ENCODE measurements around the gene SLC49A4. TPM values are rescaled to one million over a fixed set of nuclear protein-coding genes. Genes with fewer than 3 reads are reported as not detected.

The SLC49A4 gene
- total RNA-seq, 2 donors from 2014 or later, result 2.9 to 3.5 TPM

DNA sequence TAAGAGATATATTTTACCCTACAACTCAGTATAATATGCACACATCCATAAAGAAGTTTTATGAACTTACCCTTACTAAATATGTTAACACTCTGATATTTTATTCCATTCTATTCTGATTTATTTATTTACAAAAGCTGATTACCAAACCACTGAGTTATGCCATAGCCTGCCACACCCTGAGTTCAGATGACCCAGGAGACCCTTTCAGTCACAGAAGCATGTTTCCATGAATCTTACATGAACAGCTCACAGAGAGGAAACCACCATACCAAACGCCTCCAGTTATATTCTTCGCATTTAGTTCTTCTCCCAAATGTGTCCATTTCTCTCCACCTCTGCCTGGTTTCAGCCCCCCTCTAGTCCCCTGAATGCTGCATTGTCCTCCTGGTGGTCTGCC is 129.2 kb downstream of the SLC49A4 start:
- Mint-ChIP-seq H3K4me1 (ENCODE audit: low read depth) (no peaks in the 10 kb centered on the region), H3K4me3 (no peak overlapping the region), H3K9me3 (no peaks in the 10 kb centered on the region), H3K27me3 (ENCODE audit: low read depth) (peaks cover 19% of the 10 kb centered on the region), H3K36me3 (ENCODE audit: insufficient read depth in 2 of 2) (no peaks in the 10 kb centered on the region), H3K27ac (no peak overlapping the region)
- no peak for ATAC-seq (replicated peaks in 1 of 2)
- no peak for DNase-seq

DNA sequence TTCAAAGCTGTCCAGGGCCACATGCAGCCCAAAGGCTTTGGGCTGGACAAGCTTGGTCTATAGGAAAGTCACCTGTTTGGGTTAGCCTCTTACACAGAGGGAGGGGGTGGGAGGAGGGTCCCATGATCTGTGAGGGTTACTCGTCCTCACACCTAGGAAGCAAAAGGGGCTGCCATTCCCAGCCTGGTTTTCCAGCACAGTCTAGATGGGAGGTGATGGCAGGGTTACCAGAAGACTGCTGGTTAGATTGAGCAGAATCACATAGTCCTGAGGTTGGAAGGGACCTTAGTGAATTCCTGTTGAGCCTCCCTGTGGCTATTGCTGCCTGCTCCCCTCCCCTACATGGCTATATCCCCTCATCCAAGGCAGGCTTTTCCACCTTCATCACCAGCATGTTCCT is 130.9 kb downstream of the SLC49A4 start:
- H3K27me3 Mint-ChIP-seq (ENCODE audit: low read depth), result peaks cover 8% of the 10 kb centered on the region
- ATAC-seq (replicated peaks in 1 of 2), result no peak
- no peaks in the 10 kb centered on the region for H3K36me3 Mint-ChIP-seq (ENCODE audit: insufficient read depth in 2 of 2)
- H3K27ac Mint-ChIP-seq, result no peak overlapping the region
- DNase-seq, result no peak
- H3K4me3 Mint-ChIP-seq, result no peak overlapping the region
- no peaks in the 10 kb centered on the region for H3K9me3 Mint-ChIP-seq
- no peaks in the 10 kb centered on the region for H3K4me1 Mint-ChIP-seq (ENCODE audit: low read depth)

DNA sequence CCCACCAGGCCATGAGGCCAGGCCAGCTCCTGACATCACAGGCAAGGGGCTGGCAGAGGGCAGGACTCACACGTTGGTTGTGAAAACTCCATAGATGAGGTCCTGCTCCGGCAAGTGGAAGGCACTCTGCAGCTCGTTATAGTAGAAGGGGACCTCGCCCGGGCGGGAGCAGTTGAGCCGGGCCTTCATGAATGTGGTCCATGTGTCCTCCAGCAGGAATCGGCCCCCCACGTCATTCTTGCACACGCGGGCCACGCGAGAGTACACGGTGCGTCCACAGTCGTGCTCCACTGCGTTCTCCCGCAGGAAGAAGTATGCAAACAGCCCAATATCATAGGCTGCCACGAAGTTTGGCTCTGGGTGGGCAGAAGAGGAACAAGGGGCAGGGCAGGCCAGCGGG is 131.5 kb downstream of the SLC49A4 start:
- Mint-ChIP-seq H3K36me3 (ENCODE audit: insufficient read depth in 2 of 2) (no peaks in the 10 kb centered on the region), H3K27ac (no peak overlapping the region), H3K9me3 (no peaks in the 10 kb centered on the region), H3K4me3 (no peak overlapping the region), H3K27me3 (ENCODE audit: low read depth) (peaks cover 2% of the 10 kb centered on the region), H3K4me1 (ENCODE audit: low read depth) (no peaks in the 10 kb centered on the region)
- DNase-seq (no peak), ATAC-seq (replicated peaks in 1 of 2) (no peak)

DNA sequence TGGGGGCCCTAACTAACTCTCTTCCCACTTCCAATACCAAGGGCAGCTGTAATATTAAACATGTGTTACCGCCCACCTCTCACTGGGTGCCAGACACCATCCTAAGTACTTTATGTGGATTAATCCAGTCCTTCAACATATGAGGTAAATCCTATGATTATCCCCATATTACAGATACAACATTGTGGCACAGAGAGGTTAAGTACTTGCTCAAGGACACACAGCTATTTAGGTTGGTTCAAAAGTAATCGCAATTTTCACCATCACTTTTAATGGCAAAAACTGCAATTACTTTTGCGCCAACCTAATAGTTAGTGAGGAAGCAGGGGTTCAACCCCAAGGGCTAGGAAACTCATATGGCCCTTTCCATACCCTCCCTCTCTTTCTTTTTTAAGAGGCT is 131.9 kb downstream of the SLC49A4 start:
- Mint-ChIP-seq H3K27me3 (ENCODE audit: low read depth) (no peaks in the 10 kb centered on the region), H3K4me1 (ENCODE audit: low read depth) (no peaks in the 10 kb centered on the region), H3K36me3 (ENCODE audit: insufficient read depth in 2 of 2) (no peaks in the 10 kb centered on the region), H3K9me3 (no peaks in the 10 kb centered on the region), H3K4me3 (no peak overlapping the region), H3K27ac (no peak overlapping the region)
- DNase-seq (no peak), ATAC-seq (replicated peaks in 1 of 2) (no peak)

DNA sequence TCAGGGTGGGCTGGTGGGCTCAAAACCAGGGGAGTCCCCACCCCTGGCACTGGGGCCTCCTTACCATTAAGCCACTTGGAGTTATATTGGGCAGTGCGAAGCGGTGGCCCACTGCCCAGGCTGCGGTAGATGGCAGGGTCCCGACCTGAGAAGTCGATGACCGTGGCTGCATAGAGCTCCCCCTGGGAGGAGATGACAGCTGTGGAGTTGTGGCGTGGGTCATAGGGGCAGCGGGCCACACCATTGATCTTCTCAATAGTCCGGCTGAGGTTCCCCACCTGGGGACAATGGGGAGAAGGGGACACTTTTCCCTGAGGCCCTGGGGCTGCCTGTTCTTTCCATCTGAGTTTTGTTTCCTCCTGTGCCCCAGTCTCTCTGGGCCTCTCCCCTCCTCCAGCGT is 132.9 kb downstream of the SLC49A4 start:
- no peak overlapping the region for H3K4me3 Mint-ChIP-seq
- DNase-seq (no peak), ATAC-seq (replicated peaks in 1 of 2) (no peak)
- H3K36me3 Mint-ChIP-seq (ENCODE audit: insufficient read depth in 2 of 2), result no peaks in the 10 kb centered on the region
- no peaks in the 10 kb centered on the region for H3K4me1 Mint-ChIP-seq (ENCODE audit: low read depth)
- no peak overlapping the region for H3K27ac Mint-ChIP-seq
- no peaks in the 10 kb centered on the region for H3K9me3 Mint-ChIP-seq
- H3K27me3 Mint-ChIP-seq (ENCODE audit: low read depth), result no peaks in the 10 kb centered on the region

DNA sequence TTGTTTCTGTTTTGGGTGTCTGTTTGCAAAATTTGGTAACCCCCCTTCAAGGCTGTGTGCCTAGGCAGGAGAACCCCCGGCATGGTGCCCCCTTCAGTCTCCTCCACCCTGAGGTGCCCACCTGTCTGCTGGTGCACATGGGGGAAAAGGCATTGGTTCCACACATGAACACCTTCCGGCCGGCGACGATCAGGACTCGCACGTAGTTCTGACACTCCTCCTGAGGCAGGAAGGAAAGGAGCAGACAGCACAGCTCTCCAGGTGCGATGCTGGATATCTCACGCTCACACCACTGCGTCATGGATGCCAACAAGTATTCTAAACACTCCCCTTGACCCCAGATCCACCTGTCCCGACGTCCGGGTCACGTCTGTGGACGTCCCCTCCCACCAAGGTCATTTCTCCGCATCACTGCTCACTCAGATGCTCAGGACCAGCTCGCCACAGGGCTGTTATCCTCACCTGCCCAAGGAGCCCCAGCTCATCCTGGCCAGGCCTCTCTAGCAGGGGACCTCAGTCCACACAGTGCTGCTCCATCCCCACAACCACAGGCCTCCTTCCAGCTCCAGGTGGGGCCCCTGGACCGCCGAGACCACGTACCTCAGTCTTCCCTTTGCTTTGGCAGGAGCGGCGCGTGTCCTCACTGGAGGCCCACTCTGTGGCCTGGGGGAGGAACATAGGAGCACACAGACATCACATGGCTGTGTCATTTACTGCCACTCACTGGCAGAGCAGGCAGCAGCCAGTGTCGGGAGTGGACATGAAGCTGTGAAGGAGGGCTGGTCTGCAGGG is 133.7 kb downstream of the SLC49A4 start:
- H3K4me3 Mint-ChIP-seq, result no peak overlapping the region
- DNase-seq (no peak), ATAC-seq (replicated peaks in 1 of 2) (no peak)

DNA sequence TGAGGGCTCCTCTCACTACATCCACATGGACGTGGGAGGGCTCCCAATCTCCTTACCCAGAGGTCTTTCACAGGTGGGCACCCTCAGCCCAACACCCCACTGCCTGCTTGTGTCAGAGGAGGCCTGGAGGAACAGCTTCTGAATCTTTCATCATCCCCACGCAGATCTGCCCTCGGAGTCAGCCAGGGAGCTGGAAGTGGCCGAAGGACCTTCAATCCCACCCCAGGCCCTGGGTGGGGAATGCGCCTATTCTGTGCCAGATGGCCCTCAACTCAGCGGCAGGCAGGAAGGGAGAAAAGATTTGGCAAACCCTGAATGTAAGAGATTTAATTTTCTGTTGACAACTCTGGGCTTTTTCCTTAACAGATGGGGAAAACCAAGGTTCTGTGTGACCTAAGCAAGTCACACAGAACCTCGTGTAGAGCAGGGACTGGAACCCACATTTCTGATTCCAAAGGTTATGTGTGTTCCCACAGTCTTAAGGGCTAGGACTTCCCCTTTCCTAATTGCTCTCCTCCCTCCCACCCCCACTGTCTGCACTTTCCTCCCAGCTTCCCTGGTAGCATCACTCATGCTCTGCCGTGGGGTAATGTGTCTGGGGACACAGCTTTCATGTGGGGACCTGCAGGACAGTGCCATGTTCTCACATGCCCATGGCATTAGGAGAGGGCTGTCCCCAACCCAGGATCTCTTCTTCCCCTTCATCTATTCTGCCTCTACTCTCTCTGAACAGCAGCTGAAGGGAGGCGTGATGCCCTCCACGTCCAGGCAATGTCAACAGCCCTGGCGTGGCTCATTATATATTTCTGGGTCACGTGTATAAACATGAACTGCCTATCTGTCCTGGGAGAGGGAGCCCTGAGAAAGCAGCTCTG is 134.6 kb downstream of the SLC49A4 start:
- DNase-seq (no peak), ATAC-seq (replicated peaks in 1 of 2) (no peak)
- no peaks in the 10 kb centered on the region for H3K9me3 Mint-ChIP-seq
- H3K4me1 Mint-ChIP-seq (ENCODE audit: low read depth), result no peaks in the 10 kb centered on the region
- H3K4me3 Mint-ChIP-seq, result no peak overlapping the region
- H3K27ac Mint-ChIP-seq, result no peak overlapping the region
- H3K36me3 Mint-ChIP-seq (ENCODE audit: insufficient read depth in 2 of 2), result no peaks in the 10 kb centered on the region
- no peaks in the 10 kb centered on the region for H3K27me3 Mint-ChIP-seq (ENCODE audit: low read depth)

More for the DNA sequence above, 133.7 kb downstream of the SLC49A4 start:
- H3K27ac Mint-ChIP-seq, result no peak overlapping the region
- H3K36me3 Mint-ChIP-seq (ENCODE audit: insufficient read depth in 2 of 2), result no peaks in the 10 kb centered on the region
- H3K4me1 Mint-ChIP-seq (ENCODE audit: low read depth), result no peaks in the 10 kb centered on the region
- H3K27me3 Mint-ChIP-seq (ENCODE audit: low read depth), result no peaks in the 10 kb centered on the region
- no peaks in the 10 kb centered on the region for H3K9me3 Mint-ChIP-seq

DNA sequence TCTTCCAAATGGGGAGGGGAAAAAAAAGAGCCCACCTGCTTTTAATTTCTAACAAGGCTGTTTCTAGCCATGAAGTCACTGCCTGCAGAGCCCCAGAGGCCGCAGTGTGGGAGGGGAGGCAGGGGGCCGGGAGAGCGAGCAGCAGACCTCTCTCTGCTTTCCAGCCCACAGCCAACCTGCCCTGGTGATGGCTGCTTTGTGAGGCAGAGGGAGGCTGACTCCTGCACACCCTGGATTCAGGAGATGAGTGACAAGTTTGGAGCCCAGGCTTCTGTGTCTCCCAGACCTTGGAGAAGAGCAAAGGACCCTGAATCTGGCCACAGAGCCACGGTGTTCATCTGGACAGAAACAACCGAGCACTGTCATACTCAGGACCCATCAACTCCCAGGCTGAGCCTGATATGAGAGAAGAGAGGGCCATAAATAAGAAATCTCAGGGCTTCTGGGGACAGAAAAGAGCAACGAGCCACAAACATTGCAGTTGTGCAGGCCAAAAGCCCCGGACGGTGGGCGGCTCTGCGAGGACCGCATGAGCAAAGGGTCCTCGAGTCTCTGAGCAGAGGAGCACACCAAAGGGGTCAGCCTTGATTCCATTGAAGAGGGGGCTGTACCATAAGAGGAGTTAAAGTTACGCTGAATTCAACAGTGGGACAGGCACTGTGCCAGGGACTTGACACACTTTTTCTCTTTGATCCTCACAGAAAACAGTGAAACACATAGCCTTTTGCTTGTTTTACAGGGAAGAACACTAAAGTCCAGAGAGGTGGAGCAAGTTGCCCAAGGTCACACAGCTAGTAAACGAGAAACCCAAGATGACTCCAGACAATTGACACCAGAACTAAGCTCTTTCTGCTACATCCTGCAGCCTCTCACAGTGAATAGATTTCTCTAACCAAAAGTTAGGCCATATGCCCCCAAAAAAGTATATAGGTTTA is 135.5 kb downstream of the SLC49A4 start:
- Mint-ChIP-seq H3K27me3 (ENCODE audit: low read depth) (no peaks in the 10 kb centered on the region), H3K36me3 (ENCODE audit: insufficient read depth in 2 of 2) (no peaks in the 10 kb centered on the region), H3K4me3 (no peak overlapping the region), H3K9me3 (no peaks in the 10 kb centered on the region), H3K27ac (no peak overlapping the region), H3K4me1 (ENCODE audit: low read depth) (no peaks in the 10 kb centered on the region)
- ATAC-seq (replicated peaks in 1 of 2) (no peak), DNase-seq (no peak)

Other genes starting within 250 kb of the SLC49A4 start
- 10 to 100 TPM; 28.8 to 38.1 TPM for gene PARP9, start 230.8 kb upstream of the SLC49A4 start, total RNA-seq
- gene DTX3L, start 230.7 kb upstream of the SLC49A4 start, total RNA-seq, result 10 to 100 TPM; 43.9 to 51.4 TPM
- gene PARP15, start 217.4 kb upstream of the SLC49A4 start, total RNA-seq, result 10 to 100 TPM; 23.7 to 28.6 TPM
- gene PARP14, start 114.2 kb upstream of the SLC49A4 start, total RNA-seq, result 10 to 100 TPM; 56.5 to 80.1 TPM
- gene HSPBAP1, start 1.2 kb upstream of the SLC49A4 start, total RNA-seq, result 1 to 10 TPM; 8.2 to 9.3 TPM
- gene SEMA5B, start 232.7 kb downstream of the SLC49A4 start, total RNA-seq, result not detected

All from activated T-cell treated with anti-CD3 and anti-CD28 coated beads, Interleukin-2, amount 50 U/mL, for 72 hours (primary cell).